ENCODE results near the gene NAALADL2. TPM values are rescaled to one million over a fixed set of nuclear protein-coding genes. Genes with fewer than 3 reads are reported as not detected.

Gene NAALADL2
- total RNA-seq, 1 donor from 2014 or later = 5.9 TPM

- H3K27me3 ChIP-seq = no peaks in the 10 kb centered on the region
- no peaks in the 10 kb centered on the region for H3K4me1 ChIP-seq
- no peak overlapping the region for H3K4me3 ChIP-seq
- H3K9me3 ChIP-seq = no peaks in the 10 kb centered on the region
- no peaks in the 10 kb centered on the region for H3K36me3 ChIP-seq
- no peak overlapping the region for H3K27ac ChIP-seq
- no peak for TF ChIP-seq CTCF (IDR thresholded peaks at IDR 0.05)
- DNase-seq (ENCODE audit: low spot score in 2 of 2) = no peak
- intact Hi-C loops (cut with DNase I) = no loop called here
Measured at GRCh38 chr3:175552929-175553328, 693.8 kb downstream of the NAALADL2 start.

- DNase-seq (ENCODE audit: low spot score in 2 of 2) = no peak
- H3K9me3 ChIP-seq = no peaks in the 10 kb centered on the region
- H3K4me3 ChIP-seq = no peak overlapping the region
Measured at GRCh38 chr3:175554801-175555200, 695.7 kb downstream of the NAALADL2 start.

GRCh38 chr3:175558261-175558660 lies 699.1 kb downstream of the NAALADL2 start:
- Histone ChIP-seq H3K27ac (no peak overlapping the region), H3K4me3 (no peak overlapping the region), H3K36me3 (no peaks in the 10 kb centered on the region), H3K9me3 (no peaks in the 10 kb centered on the region), H3K27me3 (no peaks in the 10 kb centered on the region), H3K4me1 (no peaks in the 10 kb centered on the region)
- intact Hi-C loops (cut with DNase I) = no loop called here
- DNase-seq (ENCODE audit: low spot score in 2 of 2) = no peak
- no peak for TF ChIP-seq CTCF (IDR thresholded peaks at IDR 0.05)

More at GRCh38 chr3:175554801-175555200, 695.7 kb downstream of the NAALADL2 start:
- no peaks in the 10 kb centered on the region for H3K27me3 ChIP-seq
- H3K27ac ChIP-seq = no peak overlapping the region
- H3K36me3 ChIP-seq = no peaks in the 10 kb centered on the region
- TF ChIP-seq CTCF (IDR thresholded peaks at IDR 0.05) = no peak
- intact Hi-C loops (cut with DNase I) = no loop called here
- H3K4me1 ChIP-seq = no peaks in the 10 kb centered on the region

DNA sequence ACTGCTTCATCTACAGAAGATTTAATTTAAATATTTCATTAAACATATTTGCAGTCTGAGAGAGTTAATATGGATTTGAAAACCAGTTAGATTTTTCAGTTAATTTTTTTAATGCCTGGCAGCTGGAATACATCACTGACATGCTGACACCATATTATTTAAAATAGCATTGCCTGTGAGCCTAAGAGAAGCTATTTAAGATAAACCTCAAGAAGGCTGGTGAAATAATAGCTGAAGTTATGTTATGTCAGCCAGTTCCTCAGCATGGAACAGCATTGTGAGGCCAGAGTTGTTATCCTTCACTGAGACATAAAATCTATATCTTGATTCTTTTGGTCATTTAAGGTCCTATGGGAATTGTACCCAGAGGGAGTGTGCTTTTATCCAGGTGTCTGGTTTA lies 705.2 kb downstream of the NAALADL2 start:
- DNase-seq (ENCODE audit: low spot score in 2 of 2) = no peak
- no peaks in the 10 kb centered on the region for H3K9me3 ChIP-seq
- intact Hi-C loops (cut with DNase I) = no loop called here
- no peak overlapping the region for H3K4me3 ChIP-seq
- H3K4me1 ChIP-seq = no peaks in the 10 kb centered on the region
- no peak overlapping the region for H3K27ac ChIP-seq
- H3K36me3 ChIP-seq = no peaks in the 10 kb centered on the region
- TF ChIP-seq CTCF (IDR thresholded peaks at IDR 0.05) = no peak
- H3K27me3 ChIP-seq = no peaks in the 10 kb centered on the region

DNA sequence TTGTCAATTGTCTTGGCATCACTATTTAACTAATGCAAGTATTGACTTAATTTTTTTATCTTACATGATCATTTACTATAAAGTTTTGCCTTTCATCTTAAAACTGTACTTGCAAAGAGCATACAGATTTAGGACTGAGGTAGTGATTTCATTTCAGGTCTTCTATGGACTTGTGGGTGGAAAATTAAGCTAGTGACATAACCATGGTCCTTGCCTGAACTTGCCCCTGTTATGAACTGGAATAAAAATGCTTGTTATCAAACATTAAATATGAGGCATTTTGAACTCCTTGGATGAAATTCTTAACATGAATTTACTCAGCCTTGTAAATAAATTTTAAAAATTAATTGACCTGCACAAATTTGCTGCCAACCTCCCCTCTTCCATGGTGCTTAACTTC lies 712.0 kb downstream of the NAALADL2 start:
- no peak for TF ChIP-seq CTCF (IDR thresholded peaks at IDR 0.05)
- no peaks in the 10 kb centered on the region for H3K9me3 ChIP-seq
- no peak for DNase-seq (ENCODE audit: low spot score in 2 of 2)
- no peaks in the 10 kb centered on the region for H3K36me3 ChIP-seq
- intact Hi-C loops (cut with DNase I) = no loop called here
- H3K27me3 ChIP-seq = no peaks in the 10 kb centered on the region
- H3K4me3 ChIP-seq = no peak overlapping the region
- H3K27ac ChIP-seq = no peak overlapping the region
- H3K4me1 ChIP-seq = no peaks in the 10 kb centered on the region

GRCh38 chr3:175573226-175573625 lies 714.1 kb downstream of the NAALADL2 start:
- intact Hi-C loops (cut with DNase I) = no loop called here
- DNase-seq (ENCODE audit: low spot score in 2 of 2) = no peak
- no peak for TF ChIP-seq CTCF (IDR thresholded peaks at IDR 0.05)

More at GRCh38 chr3:175573226-175573625, 714.1 kb downstream of the NAALADL2 start:
- H3K27ac ChIP-seq = no peak overlapping the region
- H3K4me1 ChIP-seq = no peaks in the 10 kb centered on the region
- H3K4me3 ChIP-seq = no peak overlapping the region
- H3K27me3 ChIP-seq = no peaks in the 10 kb centered on the region
- H3K9me3 ChIP-seq = no peaks in the 10 kb centered on the region
- H3K36me3 ChIP-seq = no peaks in the 10 kb centered on the region
